HG02981 (cell line): Measurements from ENCODE around the gene BCO1.

Experiments used
- ATAC-seq: cut with Tn5 transposase; IDR thresholded peaks from one replicate; pipeline ENCODE4 v1.9.1; 2021; ENCODE audit warnings: mild to moderate bottlenecking, moderate library complexity; ENCODE audit not compliant: unreplicated experiment

The BCO1 gene

GRCh38 chr16:81232740-81233367 is 5.6 kb upstream of the BCO1 start:
- ATAC-seq = no peak

DNA sequence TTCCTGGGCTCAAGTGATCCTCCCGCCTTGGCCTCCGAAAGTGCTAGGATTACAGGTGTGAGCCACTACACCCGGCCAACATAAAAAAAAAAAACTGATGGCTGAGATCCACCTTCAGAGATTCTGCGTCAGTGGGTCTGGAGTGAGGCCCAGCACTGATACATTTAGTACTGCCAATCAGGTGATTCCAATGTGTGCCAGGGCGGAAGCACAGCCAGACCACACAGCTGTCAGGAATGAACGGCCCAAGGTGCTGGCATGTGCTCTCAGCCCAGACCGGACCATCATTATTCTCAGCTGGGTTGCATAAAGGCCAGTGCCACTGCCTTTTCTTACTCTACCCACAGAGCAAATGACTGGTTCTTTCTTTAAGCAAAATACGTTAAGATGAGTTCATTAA is 1.2 kb upstream of the BCO1 start:
- no peak for ATAC-seq

- no peak for ATAC-seq
Measured at GRCh38 chr16:81237942-81238295, 570 bp upstream of the BCO1 start.

DNA sequence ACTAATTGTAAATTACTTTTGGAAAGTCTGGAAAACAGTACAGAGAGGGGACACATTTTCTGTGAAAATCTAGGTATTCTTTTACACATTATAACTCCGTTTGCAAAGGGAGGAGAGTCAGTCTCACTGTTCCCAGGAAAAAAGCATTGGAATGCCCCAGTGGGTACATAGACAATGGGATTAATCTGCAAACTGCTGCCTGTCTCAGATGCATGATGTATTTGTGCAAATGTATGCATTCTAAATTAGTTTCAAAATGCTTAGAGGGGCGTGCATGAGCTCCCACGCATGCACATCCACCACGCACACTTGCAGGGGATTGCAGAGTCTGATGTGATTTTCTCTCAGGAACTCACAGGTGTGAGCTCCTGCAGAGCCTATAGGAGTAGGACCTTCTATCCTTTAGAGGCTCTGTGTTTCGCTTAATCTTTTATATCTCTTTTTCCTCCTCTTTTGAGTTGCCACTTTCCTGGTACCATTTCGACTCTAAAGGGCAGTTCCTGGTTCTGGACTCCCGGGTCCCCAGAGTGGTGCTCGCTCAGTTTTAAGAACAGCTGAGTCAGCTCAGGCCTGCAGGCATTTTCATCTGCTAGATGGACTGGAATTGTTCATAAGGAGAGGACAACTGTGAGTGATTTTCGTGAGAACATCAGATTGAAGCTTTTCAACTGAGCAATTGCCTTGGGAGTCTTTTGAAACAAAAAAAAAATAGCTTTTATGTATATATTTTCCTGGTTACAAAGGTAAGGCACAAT is 1.1 kb downstream of the BCO1 start:
- ATAC-seq = no peak

DNA sequence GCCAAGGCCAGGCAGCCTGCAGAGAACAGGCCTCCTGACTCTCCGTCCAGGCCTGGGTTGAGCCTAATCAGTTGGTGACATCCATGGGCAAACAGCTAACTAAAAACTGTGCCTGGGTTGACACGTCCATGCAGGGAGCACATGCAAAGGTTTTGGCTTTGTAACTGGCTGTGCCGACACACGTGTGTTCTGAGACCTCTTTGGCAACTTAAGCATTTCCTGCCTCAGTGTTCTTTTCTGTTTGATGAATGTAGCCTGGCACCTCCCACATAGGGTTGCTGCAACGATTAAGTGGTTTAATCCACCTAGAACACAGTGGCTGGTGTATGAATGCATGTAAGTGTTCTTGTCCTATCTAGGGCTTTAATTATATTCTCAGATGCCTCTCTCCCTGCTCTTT is 3.2 kb downstream of the BCO1 start:
- ATAC-seq = no peak

DNA sequence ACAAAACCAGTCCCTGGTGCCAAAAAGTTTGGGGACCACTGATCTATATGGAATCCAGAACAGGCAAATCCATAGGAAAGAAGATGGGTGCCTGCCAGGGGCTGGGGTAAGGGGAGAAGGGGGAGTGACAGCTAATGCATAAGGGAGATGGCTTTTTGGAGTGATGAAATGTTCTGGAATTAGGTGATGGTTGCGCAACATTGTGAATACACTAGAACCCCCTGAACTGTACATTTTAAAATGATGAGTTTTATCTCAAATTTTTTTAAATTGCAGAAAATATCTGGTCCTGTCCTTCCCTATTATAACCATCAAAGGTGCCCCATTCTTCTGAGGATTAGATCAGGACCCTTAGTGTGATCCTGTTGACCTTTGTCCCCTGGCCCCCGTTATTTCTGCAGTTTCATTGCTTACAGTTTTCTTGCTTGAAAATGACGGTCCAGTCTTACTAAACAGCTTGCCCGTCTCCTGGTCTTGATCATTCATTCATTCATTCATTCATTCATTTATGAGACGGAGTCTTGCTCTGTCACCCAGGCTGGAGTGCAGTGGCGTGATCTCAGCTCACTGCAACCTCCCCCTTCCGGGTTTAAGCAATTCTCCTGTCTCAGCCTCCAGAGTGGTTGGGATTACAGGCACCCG is 4.6 kb downstream of the BCO1 start:
- no peak for ATAC-seq

DNA sequence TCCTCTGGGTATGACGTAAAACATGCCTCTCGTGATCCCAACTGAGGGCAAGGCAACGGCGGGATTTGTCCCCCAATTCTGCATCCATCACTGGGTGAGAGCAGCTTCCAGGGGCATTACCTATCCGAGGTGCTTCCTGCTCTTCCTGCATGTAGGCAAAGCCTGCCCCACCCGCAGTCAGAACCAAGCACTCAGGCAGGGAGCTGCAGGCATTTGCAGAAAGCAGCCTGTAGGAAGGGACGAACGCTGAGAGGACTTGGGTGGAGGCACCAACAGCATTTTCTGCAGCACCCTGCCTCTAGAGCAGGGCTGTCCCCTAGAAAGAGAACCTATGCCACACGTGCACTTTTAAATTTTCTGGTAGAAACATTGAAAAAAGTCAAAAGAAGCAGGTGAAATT is 5.5 kb downstream of the BCO1 start:
- ATAC-seq = no peak

DNA sequence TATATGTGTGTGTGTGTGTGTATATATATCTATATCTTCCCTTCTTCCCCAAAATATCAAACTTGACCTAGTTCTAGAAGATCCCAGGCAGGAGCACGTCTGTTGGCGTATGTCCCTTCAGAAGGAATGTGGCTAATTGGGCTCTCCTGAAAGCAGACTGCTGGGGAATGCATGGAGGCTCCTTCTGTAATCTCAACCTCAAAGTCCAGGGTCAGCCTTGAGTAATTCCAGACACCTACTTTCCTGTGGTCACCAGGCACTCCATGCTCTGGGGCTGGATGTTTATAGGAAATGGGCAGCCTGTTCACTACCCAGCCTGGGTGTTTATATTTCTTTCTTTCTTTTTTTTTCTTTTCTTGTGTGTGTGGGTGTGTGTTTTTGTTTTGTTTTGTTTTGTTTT is 13.4 kb downstream of the BCO1 start:
- no peak for ATAC-seq

DNA sequence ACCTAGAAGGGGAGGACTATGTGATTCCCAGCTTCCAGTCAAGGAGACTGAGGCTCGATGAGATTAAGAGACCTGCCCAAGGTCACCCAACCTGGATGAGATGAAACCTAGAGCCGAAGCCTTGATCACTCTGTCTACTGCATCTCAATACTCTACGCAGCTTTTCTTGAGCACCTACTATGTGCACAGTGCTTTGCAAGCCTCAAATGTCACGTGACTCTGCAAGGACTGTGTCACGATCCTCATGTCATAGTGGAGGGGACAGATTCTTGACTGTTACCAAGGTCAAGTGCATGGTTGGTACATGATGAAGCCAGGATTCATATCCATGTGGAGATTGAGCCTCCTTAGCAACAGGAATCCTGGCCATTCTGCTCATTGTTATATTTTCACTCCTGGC is 14.7 kb downstream of the BCO1 start:
- no peak for ATAC-seq

DNA sequence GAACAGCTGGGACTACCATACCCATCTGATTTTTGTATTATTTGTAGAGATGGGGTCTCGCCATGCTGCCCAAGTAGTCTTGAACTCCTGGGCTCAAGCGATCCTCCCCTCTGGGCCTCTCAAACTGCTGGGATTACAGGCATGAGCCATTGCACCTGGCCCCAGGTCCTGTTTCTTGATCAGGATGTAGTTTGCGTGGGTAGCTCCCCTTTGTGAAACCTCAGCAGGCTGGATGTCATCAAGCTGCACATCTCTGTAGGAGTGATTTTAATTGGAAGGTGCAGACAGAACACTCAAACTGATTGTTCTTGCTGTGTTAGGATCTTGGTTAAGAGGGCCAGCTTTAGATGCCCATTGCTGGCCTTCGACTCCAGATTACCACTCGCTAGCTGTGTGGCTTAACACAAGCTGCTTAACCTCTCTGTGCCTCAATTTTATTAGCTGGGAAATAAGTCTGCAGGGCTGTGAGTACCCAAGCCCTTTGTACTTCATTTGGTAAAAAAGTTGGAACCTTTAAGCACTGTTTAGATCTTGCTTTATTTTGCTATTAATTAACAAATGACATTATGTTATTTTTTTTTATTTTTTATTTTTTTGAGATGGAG is 16.5 kb downstream of the BCO1 start:
- ATAC-seq = no peak

DNA sequence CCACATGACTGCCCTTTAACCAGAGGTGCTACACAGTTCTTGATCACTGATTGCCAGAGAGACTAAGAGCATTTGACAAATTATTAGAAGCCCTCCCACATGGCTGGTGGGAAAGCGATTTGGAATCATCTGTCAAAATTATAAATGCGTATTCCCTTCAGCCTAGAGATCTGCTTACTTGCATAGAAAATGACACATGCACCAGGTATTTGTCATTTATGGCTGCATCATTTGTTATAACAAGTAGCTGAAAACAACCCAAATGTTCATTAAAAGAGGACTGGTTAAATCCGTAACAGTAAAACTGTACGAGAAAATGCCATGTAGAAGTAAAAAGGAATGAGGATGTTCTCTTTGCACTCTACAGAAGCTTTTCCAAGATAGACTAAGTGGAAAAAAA is 21.4 kb downstream of the BCO1 start:
- no peak for ATAC-seq

DNA sequence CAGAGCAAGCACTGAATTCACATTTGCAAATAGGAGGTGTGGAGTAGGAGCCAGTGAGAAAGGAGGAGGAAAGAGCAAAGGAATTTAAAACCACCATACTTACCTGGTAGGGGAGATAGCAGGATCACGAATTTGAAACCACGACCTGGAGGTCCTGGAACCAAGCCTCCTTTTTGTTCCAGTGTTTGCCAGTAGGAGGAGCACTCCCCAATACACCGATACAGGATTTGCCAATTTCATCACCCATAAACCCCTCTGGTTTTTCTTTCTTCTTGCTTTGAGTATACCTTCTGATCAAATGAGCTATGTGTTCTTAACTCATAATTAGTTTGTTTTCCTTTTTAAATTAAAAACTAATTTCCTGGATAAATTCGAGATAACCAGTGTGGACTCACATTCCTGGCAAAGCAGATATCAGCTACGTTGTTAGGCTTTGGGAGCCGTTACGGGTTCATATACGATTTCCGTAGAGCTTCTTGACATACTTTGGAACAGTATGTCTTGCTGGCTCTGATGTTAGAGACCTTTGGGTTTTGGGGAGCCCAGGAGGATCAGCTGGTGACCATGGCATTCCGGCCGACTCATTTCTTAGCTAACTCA is 22.7 kb downstream of the BCO1 start:
- ATAC-seq = no peak

DNA sequence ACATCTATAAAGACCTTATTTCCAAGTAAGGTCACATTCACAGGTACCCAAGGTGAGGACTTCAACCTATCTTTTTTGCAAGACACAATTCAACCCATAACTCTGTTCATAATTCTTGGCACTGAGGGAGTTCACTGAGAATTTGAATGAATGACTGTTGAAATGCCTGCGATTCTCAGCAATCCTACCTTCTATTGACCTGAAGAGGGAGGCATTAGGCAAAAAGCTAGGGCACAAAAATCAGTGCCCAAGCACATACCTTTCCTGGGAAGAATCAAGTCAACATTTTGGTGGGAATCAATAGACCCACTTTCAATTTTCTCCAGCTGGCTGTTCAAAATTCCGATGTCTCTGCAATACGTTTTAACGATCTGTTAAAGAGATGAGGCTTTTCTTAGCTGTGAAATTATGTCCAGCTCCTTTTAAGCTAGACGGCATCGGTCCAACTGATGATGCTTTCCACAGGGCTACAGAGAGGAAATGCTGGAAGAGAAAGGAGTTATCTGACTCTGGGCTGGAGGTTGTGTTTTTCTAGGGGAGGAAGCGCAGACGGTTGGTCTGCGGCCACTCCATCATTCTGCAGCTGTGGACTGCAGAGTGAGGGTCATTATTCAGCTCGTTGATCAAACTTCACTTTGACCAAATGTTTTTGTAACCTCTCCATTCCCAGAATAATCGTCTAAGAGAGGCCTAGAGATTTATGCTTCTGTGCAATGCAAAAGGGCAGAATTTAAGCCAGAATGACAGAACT is 25.2 kb downstream of the BCO1 start:
- no peak for ATAC-seq

DNA sequence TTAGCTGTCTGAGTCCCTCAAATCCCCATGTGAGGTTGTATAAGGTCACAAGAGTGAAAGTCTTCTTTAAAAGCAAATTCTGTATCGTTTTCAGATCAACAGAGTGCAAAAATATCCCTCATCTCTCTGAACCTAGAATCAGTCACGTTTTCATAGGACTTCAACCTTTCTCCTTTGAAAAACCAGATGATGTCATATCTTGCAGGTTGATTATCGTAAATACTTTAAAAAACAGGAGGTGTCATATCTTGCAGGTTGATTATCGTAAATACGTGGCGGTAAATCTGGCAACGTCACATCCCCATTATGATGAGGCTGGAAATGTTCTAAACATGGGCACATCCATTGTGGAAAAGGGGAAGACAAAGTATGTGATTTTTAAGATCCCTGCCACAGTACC is 25.9 kb downstream of the BCO1 start:
- no peak for ATAC-seq

GRCh38 chr16:81265052-81265451 is 26.6 kb downstream of the BCO1 start:
- no peak for ATAC-seq

GRCh38 chr16:81265658-81266451 is 27.4 kb downstream of the BCO1 start:
- no peak for ATAC-seq

DNA sequence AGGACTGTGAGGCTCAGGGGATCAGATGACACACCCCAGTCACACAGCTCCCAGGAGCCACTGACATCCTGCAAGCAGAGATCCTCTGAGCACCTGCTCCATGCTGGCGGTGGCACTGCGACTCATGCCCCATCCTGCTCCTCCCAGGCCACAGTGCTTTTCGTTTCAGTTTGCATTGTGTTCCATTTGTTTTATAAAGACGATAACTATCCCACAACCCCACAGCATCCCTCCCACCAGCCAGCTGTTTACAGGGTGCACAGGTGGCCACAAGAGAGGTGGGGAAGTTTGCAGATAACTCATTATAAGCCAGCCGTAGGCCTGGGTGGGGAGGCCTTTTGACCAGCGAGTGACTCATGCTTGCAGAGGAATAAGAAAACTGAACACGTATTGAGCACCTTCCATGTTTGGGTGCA is 28.2 kb downstream of the BCO1 start:
- no peak for ATAC-seq

GRCh38 chr16:81268509-81268908 is 30.0 kb downstream of the BCO1 start:
- no peak for ATAC-seq

GRCh38 chr16:81273223-81273950 is 34.9 kb downstream of the BCO1 start:
- no peak for ATAC-seq
